H1 (cell line): Measurements from ENCODE around the gene IP6K1. TPM values are rescaled to one million over a fixed set of nuclear protein-coding genes. Genes with fewer than 3 reads are reported as not detected.

Experiments
- CTCF ChIA-PET: fragments of 300-600 bp; sonication (Branson Sonifier 250); formaldehyde crosslinking; loops from one replicate; lab custom pipeline; 2021; ENCODE audit not compliant: partially characterized antibody; lab: Charles Lee
- POLR2A ChIA-PET: fragments of 300-600 bp; sonication (Branson Sonifier 250); formaldehyde crosslinking; loops from one replicate; lab custom pipeline; 2021; ENCODE audit warnings: inconsistent platforms; ENCODE audit not compliant: partially characterized antibody; lab: Charles Lee
- DNase-seq, 2 experiments: peaks; one replicate each; pipeline versions ENCODE4 v3.0.0 to v3.0.0-alpha.2; 2010 to 2022; ENCODE audit warnings: low spot score in 2 of 2, low read depth in 1 of 2, mixed read lengths in 1 of 2
- FAIRE-seq: peaks from 2 replicates; lab custom pipeline; 2011; peaks lifted over from hg19 to GRCh38; lab: Jason Lieb, UNC
- H2AFZ ChIP-seq: 2 replicates; pipeline ENCODE4 v1.8.1; 2012; ENCODE audit warnings: low read length, inconsistent platforms
- H2AK5ac ChIP-seq: 2 replicates; pipeline ENCODE4 v1.6.1; 2013; ENCODE audit warnings: low read depth, low read length
- H2BK120ac ChIP-seq: replicated peaks from 2 replicates; pipeline ENCODE3; 2013; ENCODE audit warnings: low read depth, low read length, inconsistent platforms
- H2BK12ac ChIP-seq: 2 replicates; pipeline ENCODE4 v1.6.1; 2013; ENCODE audit warnings: low read depth, low read length
- H2BK15ac ChIP-seq: 2 replicates; pipeline ENCODE4 v1.6.1; 2013; ENCODE audit warnings: low read length
- H2BK20ac ChIP-seq: 2 replicates; pipeline ENCODE4 v1.6.1; 2013; ENCODE audit warnings: low read length
- H2BK5ac ChIP-seq: 2 replicates; pipeline ENCODE4 v1.6.1; 2013; ENCODE audit warnings: low read depth, low read length
- H3K14ac ChIP-seq: 2 replicates; pipeline ENCODE4 v1.6.1; 2013; ENCODE audit warnings: inconsistent platforms; ENCODE audit not compliant: insufficient read length
- H3K18ac ChIP-seq: 2 replicates; pipeline ENCODE4 v1.6.1; 2013; ENCODE audit warnings: low read length; ENCODE audit errors: extremely low read depth
- H3K23ac ChIP-seq: 2 replicates; pipeline ENCODE4 v1.6.1; 2013; ENCODE audit warnings: inconsistent platforms; ENCODE audit not compliant: insufficient read length
- H3K23me2 ChIP-seq: 2 replicates; pipeline ENCODE4 v1.6.1; 2013; ENCODE audit warnings: low read depth, low read length
- H3K27ac ChIP-seq: 2 replicates; pipeline ENCODE4 v1.6.1; 2011; ENCODE audit warnings: low read depth, low read length, inconsistent platforms
- H3K27me3 ChIP-seq, 4 experiments: replicated peaks in 1 of 4; 1 replicate in 1 of 4; 2 replicates in 3 of 4; pipeline versions ENCODE4 v1.6.1 to v1.8.1; 2011 to 2013; ENCODE audit warnings: low read length in 3 of 4, mild to moderate bottlenecking in 3 of 4, inconsistent platforms in 2 of 4, mixed read lengths in 2 of 4, moderate library complexity in 1 of 4; ENCODE audit not compliant: control insufficient read depth in 3 of 4, insufficient read depth in 3 of 4; ENCODE audit errors: extremely low read depth in 1 of 4
- H3K36me3 ChIP-seq, 4 experiments: 2 replicates each; pipeline versions ENCODE4 v1.6.1 to v1.8.1; 2011 to 2013; ENCODE audit warnings: mild to moderate bottlenecking in 4 of 4, low read length in 3 of 4, moderate library complexity in 2 of 4, control low read depth in 1 of 4, inconsistent platforms in 1 of 4; ENCODE audit not compliant: insufficient read depth in 4 of 4, control insufficient read depth in 2 of 4
- H3K4ac ChIP-seq: replicated peaks from 2 replicates; pipeline ENCODE3; 2013; ENCODE audit warnings: low read length, low read depth, mixed read lengths, inconsistent platforms; ENCODE audit not compliant: insufficient read length
- H3K4me1 ChIP-seq, 4 experiments: replicated peaks in 1 of 4; 1 replicate in 1 of 4; 2 replicates in 3 of 4; pipeline versions ENCODE4 v1.6.1 to v1.8.1; 2011 to 2013; ENCODE audit warnings: low read length in 3 of 4, inconsistent platforms in 2 of 4, mixed read lengths in 1 of 4; ENCODE audit not compliant: insufficient read depth in 4 of 4, control insufficient read depth in 3 of 4
- H3K4me2 ChIP-seq, 2 experiments: 2 replicates each; pipeline versions ENCODE4 v1.6.1 to v1.8.1; 2011 to 2013; ENCODE audit warnings: low read depth in 2 of 2, low read length in 2 of 2, control low read depth in 1 of 2, inconsistent platforms in 1 of 2, mild to moderate bottlenecking in 1 of 2; ENCODE audit not compliant: insufficient read depth in 1 of 2
- H3K4me3 ChIP-seq, 4 experiments: fragments of 200-600, 300-600 bp in 1 of 4; sonication (generic), shearing (Covaris generic), sonication (Bioruptor Twin) in 1 of 4; 2 replicates each; pipeline versions ENCODE4 v1.5.1 to v1.8.1; 2011 to 2016; ENCODE audit warnings: low read length in 4 of 4, low read depth in 3 of 4, control low read depth in 2 of 4, inconsistent platforms in 2 of 4, mild to moderate bottlenecking in 2 of 4, mixed read lengths in 1 of 4, moderate library complexity in 1 of 4; ENCODE audit not compliant: insufficient read depth in 2 of 4; ENCODE audit errors: extremely low read depth in 1 of 4
- H3K56ac ChIP-seq: replicated peaks from 2 replicates; pipeline ENCODE3; 2013; ENCODE audit warnings: low read depth, mild to moderate bottlenecking, mixed read lengths, low read length, inconsistent platforms; ENCODE audit not compliant: insufficient read length
- H3K79me1 ChIP-seq: 2 replicates; pipeline ENCODE4 v1.6.1; 2013; ENCODE audit warnings: low read depth, low read length, control low read depth
- H3K79me2 ChIP-seq, 2 experiments: 2 replicates each; pipeline versions ENCODE4 v1.6.1 to v1.8.1; 2012 to 2013; ENCODE audit warnings: low read length in 2 of 2, mild to moderate bottlenecking in 2 of 2, inconsistent platforms in 1 of 2; ENCODE audit not compliant: insufficient read depth in 2 of 2, control insufficient read depth in 1 of 2
- H3K9ac ChIP-seq, 4 experiments: replicated peaks in 1 of 4; 1 replicate in 1 of 4; 2 replicates in 3 of 4; pipeline versions ENCODE4 v1.6.1 to v1.8.1; 2011 to 2013; ENCODE audit warnings: low read depth in 3 of 4, low read length in 3 of 4, control low read depth in 2 of 4, mild to moderate bottlenecking in 2 of 4, moderate library complexity in 2 of 4, inconsistent platforms in 1 of 4; ENCODE audit errors: extremely low read depth in 1 of 4
- H3K9me3 ChIP-seq, 2 experiments: 2 replicates each; pipeline versions ENCODE4 v1.6.1 to v1.8.1; 2012 to 2013; ENCODE audit warnings: mild to moderate bottlenecking in 2 of 2, moderate library complexity in 2 of 2, control low read depth in 1 of 2, inconsistent platforms in 1 of 2, low read depth in 1 of 2, low read length in 1 of 2, mixed read lengths in 1 of 2; ENCODE audit not compliant: insufficient read depth in 2 of 2
- H4K20me1 ChIP-seq, 2 experiments: replicated peaks in 1 of 2; 2 replicates each; pipeline versions ENCODE3 to v1.8.1; 2011 to 2013; ENCODE audit warnings: inconsistent platforms in 2 of 2, low read length in 2 of 2, mild to moderate bottlenecking in 1 of 2; ENCODE audit not compliant: insufficient read depth in 2 of 2, control insufficient read depth in 1 of 2
- H4K5ac ChIP-seq: 2 replicates; pipeline ENCODE4 v1.6.1; 2013; ENCODE audit warnings: low read length, low read depth, mixed read lengths, inconsistent platforms; ENCODE audit not compliant: insufficient read length
- H4K8ac ChIP-seq: 2 replicates; pipeline ENCODE4 v1.8.0; 2013; ENCODE audit warnings: mild to moderate bottlenecking, moderate library complexity, low read length, inconsistent platforms; ENCODE audit not compliant: insufficient read depth; ENCODE audit errors: extremely low read depth
- H4K91ac ChIP-seq: replicated peaks from 2 replicates; pipeline ENCODE3; 2013; ENCODE audit warnings: low read length, mixed read lengths, inconsistent platforms; ENCODE audit not compliant: insufficient read length
- CHD2 ChIP-seq: IDR thresholded peaks from 2 replicates; pipeline ENCODE4 v1.6.1; 2012; ENCODE audit warnings: low read length, improper control_type of control experiment
- CTCF ChIP-seq, 3 experiments: IDR thresholded peaks; 1 replicate in 2 of 3; 2 replicates in 1 of 3; pipeline versions ENCODE4 v1.5.1 to v1.6.1; 2011; ENCODE audit warnings: low read length in 3 of 3, mild to moderate bottlenecking in 3 of 3, inconsistent platforms in 2 of 3, low read depth in 1 of 3, moderate library complexity in 1 of 3; ENCODE audit not compliant: insufficient read depth in 1 of 3; ENCODE audit errors: control extremely low read depth in 1 of 3
- POLR2AphosphoS5 ChIP-seq: IDR thresholded peaks from 2 replicates; pipeline ENCODE4 v1.6.1; 2011; ENCODE audit warnings: low read depth, low read length
- SP2 ChIP-seq: IDR thresholded peaks from 2 replicates; pipeline ENCODE4 v1.6.1; 2012; ENCODE audit warnings: mild to moderate bottlenecking, low read length, inconsistent platforms
- WGBS, 2 experiments: shearing (Covaris generic) in 1 of 2; methylation state at CpG; one replicate each; pipeline versions ENCODE4 v1.1.6 to v1.1.7; 2013 to 2015; ENCODE audit warnings: low lambda C conversion rate in 2 of 2, mixed read lengths in 2 of 2, inconsistent platforms in 1 of 2, low coverage in 1 of 2, missing lambda C conversion rate in 1 of 2; ENCODE audit not compliant: insufficient replicate concordance in 2 of 2, insufficient coverage in 1 of 2, insufficient read length in 1 of 2; ENCODE audit errors: extremely low coverage in 1 of 2, missing lambda C conversion rate in 1 of 2; 5-methylcytosine and 5-hydroxymethylcytosine counted together
- polyA plus RNA-seq, 7 experiments: library from polyadenylated mRNA; depleted of rRNA in 3 of 7; stranded (reverse) in 5 of 7; unstranded in 2 of 7; fragments of >200 nt in 5 of 7; fragments of 200-250 nt in 2 of 7; gene quantifications; 1 replicate in 5 of 7; 2 replicates in 1 of 7; 4 replicates in 1 of 7; pipeline versions ENCODE4 v1.2.1 to v1.2.3, GENCODE V29; 2011 to 2013; ENCODE audit warnings: missing spikeins in 2 of 7, mixed read lengths in 2 of 7
- total RNA-seq: library from RNA; stranded (reverse); fragmentation: NEBNext Ultra II Directional; extraction: Animal tissue kit (Norgen Biotek cat#: 25700); gene quantifications from 2 replicates; pipeline ENCODE4 v1.2.1, GENCODE V29; 2021

The IP6K1 gene
- total and polyA plus RNA-seq, 2 of the 8 experiments (the other 6 are each of a cell fraction or from before 2014, with no cell fraction given): 31.5 to 35.2 TPM

- H2BK12ac ChIP-seq: no peak overlapping the region
- no peak overlapping the region for H3K14ac ChIP-seq
- no peaks in the 10 kb centered on the region for H3K4me1 ChIP-seq
- no peak overlapping the region for H4K91ac ChIP-seq
- no peak overlapping the region for H3K18ac ChIP-seq
- no peak overlapping the region for H2BK20ac ChIP-seq
- H4K5ac ChIP-seq: no peak overlapping the region
- POLR2A ChIA-PET: interaction anchor here (0.6 to 3.3 kb wide), 5 partner anchors 11 to 179 kb away, joined by 3 to 8 read pairs (median 3); no protein-coding TSS in a partner anchor
- no peak overlapping the region for H2BK15ac ChIP-seq
- no peak for FAIRE-seq
- H3K79me1 ChIP-seq: peaks cover 15% of the 10 kb centered on the region
- no peaks in the 10 kb centered on the region for H3K27me3 ChIP-seq
- no peak overlapping the region for H2BK120ac ChIP-seq
- no peak overlapping the region for H2AK5ac ChIP-seq
- H3K4me3 ChIP-seq: no peak overlapping the region
- 89% methylated on average over 4 of the region's 4 CpGs; no CpG with 5 or more reads in 1 of the 2 experiments for WGBS, 2 experiments
- H3K9me3 ChIP-seq: no peaks in the 10 kb centered on the region
- no peak overlapping the region for H2AFZ ChIP-seq
- peaks cover 6 to 8% of the 10 kb centered on the region in 2 experiments for H4K20me1 ChIP-seq
- CTCF ChIA-PET: interaction anchor here (0.6 to 1.9 kb wide), 2 partner anchors 80 to 114 kb away, joined by 3 to 5 read pairs; no protein-coding TSS in a partner anchor
- H3K9ac ChIP-seq: no peak overlapping the region
- H3K23ac ChIP-seq: no peak overlapping the region
- H3K27ac ChIP-seq: no peak overlapping the region
- no peak overlapping the region; the same call in 1 of the 2 replicates for H4K8ac ChIP-seq
- H3K4me2 ChIP-seq: no peak overlapping the region
- H3K23me2 ChIP-seq: no peaks in the 10 kb centered on the region
- no peak for DNase-seq
- no peak overlapping the region; the same call in 1 of the 2 replicates for H2BK5ac ChIP-seq
- peaks cover 0 to 13% (median 3%) of the 10 kb centered on the region in 4 experiments; a peak in 5 of 8 replicates for H3K36me3 ChIP-seq
- peaks cover 0 to 77% of the 10 kb centered on the region in 2 experiments; a peak in 3 of 4 replicates for H3K79me2 ChIP-seq
- no peak overlapping the region for H3K56ac ChIP-seq
- H3K4ac ChIP-seq: no peak overlapping the region
- no peak for TF ChIP-seq CTCF (IDR thresholded peaks at IDR 0.05; ENCODE audit: control extremely low read depth in 1 of 3, insufficient read depth in 1 of 3, low read depth in 1 of 3, low read length in 3 of 3)
- no peak for TF ChIP-seq CHD2
- TF ChIP-seq POLR2AphosphoS5: no peak
- TF ChIP-seq SP2: no peak
Observed at GRCh38 chr3:49780080-49780974, 6.0 kb downstream of the IP6K1 start.
